ENCODE measurements around the gene USP3.

DNA sequence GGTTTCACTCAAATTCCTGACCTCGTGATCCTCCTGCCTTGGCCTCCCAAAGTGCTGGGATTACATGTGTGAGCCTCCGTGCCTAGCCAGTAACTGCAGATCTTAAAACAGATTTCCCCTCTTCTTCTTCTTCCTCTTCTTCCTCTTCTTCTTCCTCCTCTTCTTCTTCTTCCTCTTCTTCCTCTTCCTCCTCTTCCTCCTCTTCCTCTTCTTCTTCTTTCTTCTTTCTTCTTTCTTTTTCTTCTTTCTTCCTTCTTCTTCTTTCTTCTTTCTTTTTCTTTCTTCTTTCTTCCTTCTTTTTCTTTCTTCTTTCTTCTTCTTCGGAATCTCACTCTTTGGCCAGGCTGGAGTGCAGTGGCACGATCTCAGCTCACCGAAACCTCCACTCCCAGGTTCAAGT lies 7.8 kb downstream of the USP3 start:
- TF ChIP-seq POLR2A (IDR thresholded peaks at IDR 0.05) (no peak), CTCF (IDR thresholded peaks at IDR 0.05) (no peak), POLR2AphosphoS5 (IDR thresholded peaks at IDR 0.05; ENCODE audit: insufficient read depth in 1 of 2, low read depth in 1 of 2) (no peak)
